PC-9 (cell line): ENCODE results near the gene SPATA6.

Source experiments
- CTCF ChIP-seq: fragments of 200-600 bp; sonication (generic); conservative IDR thresholded peaks from 2 replicates; pipeline ENCODE4 v1.6.1; 2017; ENCODE audit warnings: mixed run types, antibody characterized with exemption, mild to moderate bottlenecking, moderate library complexity
- EZH2 ChIP-seq: fragments of 200-600 bp; sonication (generic); IDR thresholded peaks from 2 replicates; pipeline ENCODE4 v1.8.0; 2017; ENCODE audit warnings: antibody characterized with exemption, low read depth

GRCh38 chr1:48492392-48492791, 20.4 kb upstream of the SPATA6 start:
- TF ChIP-seq CTCF: no peak
- TF ChIP-seq EZH2: no peak
